Stimulated activated CD8-positive, alpha-beta memory T cell treated with anti-CD3 and anti-CD28 coated beads, Interleukin-7, amount 100 ng/mL, for 4 hours (primary cell): ENCODE data around the gene RAB40B.

Experiments
- DNase-seq, 2 donors: peaks; one replicate each; pipeline ENCODE4 v3.0.0-alpha.2; 2020; ENCODE audit warnings: low read depth in 2 of 2

RAB40B gene

DNA sequence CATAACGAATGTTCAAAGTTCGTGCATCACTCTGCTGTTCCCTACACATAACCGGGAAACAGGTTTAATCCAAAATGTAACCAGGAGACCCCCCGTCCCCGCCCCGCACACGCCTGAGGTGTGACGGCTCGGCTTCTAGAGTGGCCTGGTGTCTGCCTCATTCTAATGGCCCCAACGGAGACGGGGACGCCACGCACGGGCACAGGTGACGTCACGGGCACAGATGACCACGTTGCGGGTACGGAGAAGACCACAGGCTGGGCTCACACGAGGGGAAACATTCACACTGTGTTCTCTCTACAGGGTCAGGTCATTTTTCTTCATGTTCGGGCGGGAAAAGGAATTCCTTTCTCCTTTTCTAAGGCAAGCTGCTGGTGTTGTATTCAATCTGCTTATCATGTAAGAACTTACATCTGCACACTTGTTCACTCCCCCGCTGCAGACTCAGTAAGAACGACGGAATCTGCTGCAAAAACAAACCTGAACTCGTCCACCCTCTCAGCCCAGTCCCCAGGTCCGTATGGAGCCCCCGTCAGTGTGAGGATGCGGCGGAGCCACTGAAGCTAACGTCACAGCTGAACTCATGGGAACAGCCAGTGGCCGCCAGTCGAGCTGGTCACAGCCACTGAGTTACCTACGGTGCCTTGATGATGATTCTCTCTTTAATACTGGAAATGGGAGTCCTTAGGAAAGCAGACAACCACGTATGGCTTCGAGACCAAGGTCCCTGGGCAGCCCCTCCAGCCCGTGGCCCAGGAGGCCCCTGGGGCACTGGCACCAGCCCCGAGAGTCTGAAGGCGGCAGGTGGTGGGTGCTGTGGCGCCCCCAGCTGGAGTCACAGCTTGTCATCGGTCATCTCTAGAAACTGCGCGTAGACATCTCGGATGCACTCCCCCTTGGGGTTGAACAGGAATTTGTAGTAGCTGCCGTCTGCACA lies 83.1 kb downstream of the RAB40B start:
- no peak for DNase-seq

DNA sequence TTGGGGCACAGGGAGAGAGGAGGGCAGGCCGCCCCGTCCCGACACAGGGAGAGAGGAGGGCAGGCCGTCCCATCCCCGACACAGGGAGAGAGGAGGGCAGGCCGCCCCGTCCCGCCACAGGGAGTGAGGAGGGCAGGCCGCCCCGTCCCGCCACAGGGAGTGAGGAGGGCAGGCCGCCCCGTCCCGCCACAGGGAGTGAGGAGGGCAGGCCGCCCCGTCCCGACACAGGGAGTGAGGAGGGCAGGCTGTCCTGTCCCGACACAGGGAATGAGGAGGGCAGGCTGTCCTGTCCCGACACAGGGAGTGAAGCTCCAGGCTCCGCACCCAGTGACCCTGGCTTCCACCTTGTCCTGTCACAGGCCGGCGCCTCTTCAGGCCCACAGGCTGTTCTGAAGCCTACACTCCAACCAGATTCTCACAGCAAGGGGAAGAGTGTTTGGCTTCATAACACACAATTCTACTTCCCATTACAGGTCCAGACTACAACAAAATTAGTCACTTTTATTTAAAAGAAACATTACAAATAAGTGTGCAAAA lies 84.3 kb downstream of the RAB40B start:
- DNase-seq = no peak

DNA sequence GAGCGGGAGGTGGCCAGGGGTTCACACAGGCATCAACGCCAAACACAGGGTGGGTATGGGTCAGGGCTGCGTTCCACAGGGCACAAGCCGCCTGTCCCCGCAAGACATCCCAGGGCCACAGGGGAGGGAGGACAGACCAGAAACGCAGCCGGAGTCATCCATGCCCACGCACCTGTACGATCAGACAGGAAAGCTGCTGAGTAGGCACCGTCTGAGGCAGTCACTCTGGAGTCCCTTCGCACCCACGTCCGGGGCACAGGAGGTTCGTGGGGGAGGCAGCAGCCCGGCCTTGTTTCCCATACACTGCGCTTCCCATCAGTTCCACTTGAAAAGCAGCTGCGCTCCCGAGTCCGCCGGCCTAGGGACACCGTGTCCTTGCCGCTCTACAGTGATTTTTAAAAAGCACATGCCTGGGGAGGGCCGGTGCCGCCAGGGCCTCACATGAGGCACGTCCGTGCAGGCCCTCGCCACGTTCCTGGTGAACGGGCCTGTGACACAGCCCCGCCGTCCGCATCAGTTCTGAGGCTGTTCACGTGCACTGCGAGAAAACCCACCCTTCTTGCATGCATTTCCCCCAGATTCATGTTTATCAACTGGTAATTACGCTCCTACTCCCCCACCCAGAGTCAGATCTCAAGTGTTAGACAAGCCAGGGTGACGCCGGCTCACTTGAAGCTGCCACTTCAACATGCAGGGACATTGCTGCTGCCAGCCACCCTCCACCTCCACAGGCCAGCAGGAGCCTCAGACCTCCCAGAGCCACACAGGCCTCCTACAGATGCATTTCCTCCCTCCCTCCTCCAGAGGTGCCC lies 85.0 kb downstream of the RAB40B start:
- DNase-seq = no peak

DNA sequence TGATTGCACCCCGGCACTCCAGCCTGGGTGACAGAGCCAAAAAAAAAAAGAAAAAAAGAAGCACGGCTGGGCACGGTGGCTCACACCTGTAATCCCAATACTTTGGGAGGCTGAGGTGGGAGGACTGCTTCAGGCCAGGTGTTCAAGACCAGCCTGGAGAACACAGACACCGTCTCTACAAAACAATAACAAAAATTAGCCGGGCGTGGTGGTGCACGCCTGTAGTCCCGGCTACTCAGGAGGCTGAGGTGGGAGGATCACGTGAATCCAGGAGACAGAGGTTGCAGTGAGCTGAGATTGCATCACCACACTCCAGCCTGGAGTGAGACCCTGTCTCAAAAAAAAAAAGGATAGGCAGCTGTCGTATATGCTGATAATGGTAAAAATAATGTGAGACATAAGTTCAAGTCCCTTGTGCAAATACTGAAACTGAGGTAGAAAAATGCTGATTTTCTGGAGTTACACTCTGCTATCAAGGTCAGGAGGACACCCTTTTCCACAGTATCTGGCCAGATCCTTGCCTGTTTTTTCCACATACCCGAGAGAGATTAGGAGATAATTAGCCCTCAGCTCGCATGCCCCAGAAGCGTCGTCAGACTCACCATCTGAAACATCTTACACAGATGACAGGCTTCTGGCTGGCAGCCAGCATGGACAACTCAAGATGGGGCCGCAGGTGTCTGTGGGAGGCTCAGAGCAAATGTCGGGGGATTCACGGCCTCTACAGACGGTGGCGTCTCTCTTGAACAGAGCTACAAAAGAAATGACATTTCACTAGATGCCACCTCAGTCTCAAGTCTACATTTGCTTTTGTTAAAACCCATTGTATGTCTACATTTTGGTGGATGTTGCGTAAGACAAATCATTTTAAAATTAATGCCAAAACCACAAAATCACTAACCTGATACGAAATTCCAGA lies 87.1 kb downstream of the RAB40B start:
- no peak for DNase-seq

DNA sequence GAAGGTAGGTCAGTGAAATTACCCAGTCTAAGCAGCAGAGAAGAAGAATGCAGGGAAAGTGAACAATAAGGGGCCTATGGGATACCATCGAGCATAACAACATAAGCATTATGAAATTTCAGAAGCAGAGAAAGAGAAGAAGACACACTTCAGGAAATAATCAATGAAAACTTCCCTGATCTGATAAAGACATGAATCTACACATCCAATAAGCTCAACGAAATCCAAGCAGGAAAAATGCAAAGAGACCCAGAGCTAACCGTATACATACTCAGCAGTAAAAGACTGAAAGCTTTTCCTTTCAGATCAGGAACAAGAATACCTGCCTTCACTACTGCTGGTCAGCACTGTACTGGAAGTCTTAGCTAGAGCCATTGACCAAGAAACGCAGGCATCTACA lies 88.8 kb downstream of the RAB40B start:
- no peak for DNase-seq

DNA sequence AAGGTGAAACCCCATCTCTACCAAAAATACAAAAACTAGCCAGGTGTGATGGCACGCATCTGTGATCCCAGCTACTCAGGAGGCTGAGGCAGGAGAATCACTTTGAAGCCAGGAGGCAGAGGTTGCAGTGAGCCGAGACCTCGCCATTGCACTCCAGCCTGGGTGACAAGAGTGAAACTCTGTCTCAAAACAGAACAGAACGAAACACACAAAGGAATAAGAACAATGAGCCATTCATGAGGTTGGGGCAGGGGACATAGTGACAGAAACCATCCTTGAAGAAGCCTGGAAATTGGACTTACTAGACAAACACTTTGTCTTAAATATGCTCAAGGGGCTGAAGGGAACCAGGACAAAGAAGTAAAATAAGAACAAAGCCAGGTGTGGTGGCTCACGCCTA lies 89.7 kb downstream of the RAB40B start:
- no peak for DNase-seq

DNA sequence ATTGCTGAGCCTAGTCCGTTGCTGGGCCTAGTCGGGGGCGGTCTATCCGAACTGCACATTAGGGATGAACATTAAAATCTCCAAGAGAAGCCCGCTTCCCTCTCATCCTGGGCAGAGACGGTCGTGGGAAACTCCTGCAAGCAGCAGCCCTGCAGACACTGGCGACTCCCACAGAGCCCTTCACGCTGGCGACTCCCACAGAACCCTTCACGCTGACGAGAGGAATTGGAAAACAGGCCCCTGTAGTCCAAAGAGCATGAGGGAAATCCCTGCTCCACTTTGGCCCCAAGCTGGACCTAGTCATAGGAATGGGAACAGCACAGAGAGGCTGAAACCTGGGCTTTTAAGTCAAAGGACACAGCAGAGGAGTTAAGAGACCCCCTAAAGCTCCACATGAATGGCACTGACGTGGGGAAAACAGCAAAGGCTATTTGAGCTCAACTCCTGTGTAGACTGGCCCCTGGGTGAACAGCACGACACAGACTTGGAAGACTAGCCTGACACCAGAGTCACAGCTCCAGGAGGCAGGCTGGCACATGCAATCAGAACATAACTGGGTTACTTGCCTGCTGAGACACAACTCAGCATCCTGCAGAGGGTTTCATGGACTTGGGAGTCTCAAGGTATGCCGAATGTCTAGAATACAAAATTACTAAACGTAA lies 92.4 kb downstream of the RAB40B start:
- no peak for DNase-seq
